Smooth muscle cell (in vitro differentiated cells): Measurements from ENCODE around the gene REN. TPM values are rescaled to one million over a fixed set of nuclear protein-coding genes. Genes with fewer than 3 reads are reported as not detected.

Experiments
- DNase-seq: peaks from one replicate; lab custom pipeline; 2025; ENCODE audit not compliant: unreplicated experiment; lab: John Stamatoyannopoulos, UW
- H2AFZ ChIP-seq: fragments of 200-600 bp; sonication (generic); 2 replicates; pipeline ENCODE4 v1.6.0; 2016; ENCODE audit warnings: antibody characterized with exemption, low read depth, mild to moderate bottlenecking
- H3F3A ChIP-seq: fragments of 200-600 bp; sonication (generic); 2 replicates; pipeline ENCODE4 v1.6.0; 2017; ENCODE audit warnings: antibody characterized with exemption, low read depth
- H3K27ac ChIP-seq: fragments of 200-600 bp; sonication (generic); 2 replicates; pipeline ENCODE4 v1.5.1; 2016; ENCODE audit warnings: low read depth, mild to moderate bottlenecking
- H3K27me3 ChIP-seq: fragments of 200-600 bp; sonication (generic); 2 replicates; pipeline ENCODE4 v1.6.1; 2016; ENCODE audit warnings: low read depth, mild to moderate bottlenecking
- H3K36me3 ChIP-seq: fragments of 200-600 bp; sonication (generic); 2 replicates; pipeline ENCODE4 v1.5.1; 2016; ENCODE audit warnings: low read depth
- H3K4me1 ChIP-seq: fragments of 200-600 bp; sonication (generic); 2 replicates; pipeline ENCODE4 v1.5.1; 2016; ENCODE audit warnings: low read depth
- H3K4me2 ChIP-seq: fragments of 200-600 bp; sonication (generic); 2 replicates; pipeline ENCODE4 v1.6.0; 2016; ENCODE audit warnings: mild to moderate bottlenecking
- H3K4me3 ChIP-seq: fragments of 200-600 bp; sonication (generic); 2 replicates; pipeline ENCODE4 v1.5.1; 2016; ENCODE audit warnings: mild to moderate bottlenecking
- H3K79me2 ChIP-seq: fragments of 200-600 bp; sonication (generic); 2 replicates; pipeline ENCODE4 v1.6.0; 2016; ENCODE audit warnings: low read depth, mild to moderate bottlenecking
- H3K9ac ChIP-seq: fragments of 200-600 bp; sonication (generic); 2 replicates; pipeline ENCODE4 v1.6.0; 2016; ENCODE audit warnings: low read depth
- H3K9me3 ChIP-seq: fragments of 200-600 bp; sonication (generic); replicated peaks from 2 replicates; pipeline ENCODE4 v1.5.1; 2016; ENCODE audit warnings: low read depth
- H4K20me1 ChIP-seq: fragments of 200-600 bp; sonication (generic); 2 replicates; pipeline ENCODE4 v1.6.0; 2016; ENCODE audit warnings: low read depth
- WGBS: methylation state at CpG from one replicate; pipeline ENCODE4 v1.1.7; 2016; ENCODE audit warnings: low lambda C conversion rate; 5-methylcytosine and 5-hydroxymethylcytosine counted together
- polyA plus RNA-seq: library from polyadenylated mRNA; unstranded; fragments of >200 nt; fragmentation: Nextera tagmentation; extraction: Ambion mirVana; gene quantifications from 2 replicates; pipeline ENCODE4 v1.2.1, GENCODE V29; 2016
- total RNA-seq: library from RNA; depleted of rRNA; stranded (reverse); fragments of >200 nt; gene quantifications from 2 replicates; pipeline ENCODE4 v1.2.3, GENCODE V29; 2014
- TF ChIP-seq, protein P1 (sequence below): fragments of 200-600 bp; sonication (generic); IDR thresholded peaks from 2 replicates; pipeline ENCODE4 v1.5.1; 2017; ENCODE audit warnings: borderline replicate concordance, mild to moderate bottlenecking, antibody characterized with exemption; ENCODE audit not compliant: insufficient read depth, poor library complexity, severe bottlenecking

REN gene
- total and polyA plus RNA-seq, 2 experiments from 2014 or later = not detected

DNA sequence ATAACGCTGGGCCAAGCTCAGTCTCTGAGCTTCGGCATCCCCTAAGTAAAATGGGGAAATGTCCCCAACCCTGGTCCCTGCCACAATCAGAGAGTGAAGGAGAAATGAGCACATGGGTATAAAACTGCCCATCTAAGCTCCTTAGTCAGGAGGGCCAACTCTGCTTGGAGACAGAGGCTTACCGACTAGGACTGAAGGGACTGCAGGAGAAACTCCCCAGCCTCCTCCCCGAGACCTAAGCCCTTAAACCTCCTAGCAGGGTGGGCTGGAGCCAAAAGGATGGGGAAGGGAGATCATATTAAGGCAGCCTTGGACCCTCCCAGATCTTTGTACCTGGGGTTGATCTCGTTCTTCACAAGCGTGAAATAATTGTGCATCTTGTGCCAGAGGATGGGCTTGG lies 19.8 kb downstream of the REN start:
- TF ChIP-seq, protein P1, sequence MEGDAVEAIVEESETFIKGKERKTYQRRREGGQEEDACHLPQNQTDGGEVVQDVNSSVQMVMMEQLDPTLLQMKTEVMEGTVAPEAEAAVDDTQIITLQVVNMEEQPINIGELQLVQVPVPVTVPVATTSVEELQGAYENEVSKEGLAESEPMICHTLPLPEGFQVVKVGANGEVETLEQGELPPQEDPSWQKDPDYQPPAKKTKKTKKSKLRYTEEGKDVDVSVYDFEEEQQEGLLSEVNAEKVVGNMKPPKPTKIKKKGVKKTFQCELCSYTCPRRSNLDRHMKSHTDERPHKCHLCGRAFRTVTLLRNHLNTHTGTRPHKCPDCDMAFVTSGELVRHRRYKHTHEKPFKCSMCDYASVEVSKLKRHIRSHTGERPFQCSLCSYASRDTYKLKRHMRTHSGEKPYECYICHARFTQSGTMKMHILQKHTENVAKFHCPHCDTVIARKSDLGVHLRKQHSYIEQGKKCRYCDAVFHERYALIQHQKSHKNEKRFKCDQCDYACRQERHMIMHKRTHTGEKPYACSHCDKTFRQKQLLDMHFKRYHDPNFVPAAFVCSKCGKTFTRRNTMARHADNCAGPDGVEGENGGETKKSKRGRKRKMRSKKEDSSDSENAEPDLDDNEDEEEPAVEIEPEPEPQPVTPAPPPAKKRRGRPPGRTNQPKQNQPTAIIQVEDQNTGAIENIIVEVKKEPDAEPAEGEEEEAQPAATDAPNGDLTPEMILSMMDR = no peak
- DNase-seq = no peak
- H3K4me1 ChIP-seq = no peaks in the 10 kb centered on the region
- no peaks in the 10 kb centered on the region for H3K36me3 ChIP-seq
- no peaks in the 10 kb centered on the region for H3K9me3 ChIP-seq
- H3K79me2 ChIP-seq = no peaks in the 10 kb centered on the region
- no peaks in the 10 kb centered on the region for H4K20me1 ChIP-seq
- WGBS = 91% methylated on average over 6 of the region's 6 CpGs
- no peaks in the 10 kb centered on the region for H3F3A ChIP-seq
- no peak overlapping the region for H2AFZ ChIP-seq
- H3K27me3 ChIP-seq = no peaks in the 10 kb centered on the region
- no peak overlapping the region for H3K4me3 ChIP-seq
- no peak overlapping the region for H3K9ac ChIP-seq
- no peak overlapping the region for H3K27ac ChIP-seq
- no peak overlapping the region for H3K4me2 ChIP-seq

DNA sequence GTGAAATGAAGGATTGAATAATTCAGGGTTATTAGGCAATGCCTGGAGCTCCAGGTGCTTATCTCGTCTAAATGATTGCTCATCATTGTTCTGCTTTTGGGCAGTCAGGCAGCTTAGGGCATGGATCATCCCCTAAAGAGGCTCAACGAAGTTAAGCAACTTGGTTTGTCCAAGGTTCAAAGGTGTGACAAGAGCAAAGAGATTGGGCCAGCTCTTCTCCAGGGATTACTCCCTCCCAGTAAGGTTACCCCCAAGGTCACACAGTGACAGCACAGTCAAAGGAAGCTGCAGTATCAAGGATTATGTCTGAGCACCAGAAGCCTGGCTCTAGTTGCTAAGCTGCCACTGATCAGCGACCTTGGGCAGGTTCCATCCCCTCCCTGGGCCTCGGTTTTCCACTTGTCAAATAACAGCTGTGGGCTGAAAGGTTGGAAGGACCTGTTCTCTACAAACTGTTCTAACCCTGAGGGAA lies 21.1 kb downstream of the REN start:
- WGBS = 85% methylated on average over 4 of the region's 4 CpGs
- H3K4me2 ChIP-seq = no peak overlapping the region
- no peak overlapping the region for H3K27ac ChIP-seq

DNA sequence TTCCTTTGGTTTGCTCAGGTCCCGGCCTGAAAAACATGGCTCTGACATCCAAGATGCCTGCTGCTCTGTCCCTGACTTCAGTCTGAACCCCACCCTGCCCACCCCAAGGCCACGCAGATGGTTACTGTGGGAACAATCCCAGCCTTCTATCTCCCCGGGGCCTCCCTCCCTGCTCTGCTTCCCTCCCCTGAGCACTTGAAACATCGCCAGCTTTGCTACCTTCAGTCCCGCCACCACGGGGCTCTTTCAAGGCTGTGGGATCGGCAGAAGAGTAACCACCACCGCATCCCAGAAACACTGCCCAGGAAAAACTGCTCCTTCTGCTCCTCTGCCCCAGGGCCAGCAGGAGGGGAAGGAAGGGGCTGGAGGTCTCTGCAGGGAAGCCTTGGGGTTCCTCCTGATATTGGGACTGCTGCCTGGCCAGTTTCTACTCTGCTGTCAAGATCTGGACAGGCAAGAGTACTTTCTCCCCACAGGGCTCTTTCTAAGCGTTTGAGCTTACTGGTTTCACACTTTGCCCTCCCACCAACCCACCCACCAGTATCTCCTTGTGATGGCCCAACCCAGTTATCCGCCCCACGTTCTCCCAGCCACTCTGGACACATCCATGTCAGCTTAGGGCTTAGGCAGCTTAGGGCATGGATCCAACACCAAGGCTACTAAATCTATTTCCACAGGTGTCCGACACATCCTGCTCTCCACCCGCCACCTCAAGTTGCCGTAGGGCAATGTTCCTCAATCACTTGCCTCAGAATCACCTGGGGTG lies 22.7 kb downstream of the REN start:
- Histone ChIP-seq H3K79me2 (no peaks in the 10 kb centered on the region), H3K27ac (no peak overlapping the region), H3K9me3 (no peaks in the 10 kb centered on the region), H3K9ac (no peak overlapping the region), H3K36me3 (no peaks in the 10 kb centered on the region), H3K4me3 (no peak overlapping the region), H4K20me1 (no peaks in the 10 kb centered on the region), H3K4me2 (no peak overlapping the region), H2AFZ (no peak overlapping the region), H3K4me1 (no peaks in the 10 kb centered on the region), H3F3A (no peaks in the 10 kb centered on the region), H3K27me3 (no peaks in the 10 kb centered on the region)
- TF ChIP-seq, protein P1 = no peak
- DNase-seq = no peak
- 93% methylated on average over 11 of the region's 14 CpGs for WGBS

More for the DNA sequence above, 21.1 kb downstream of the REN start:
- no peaks in the 10 kb centered on the region for H3K4me1 ChIP-seq
- no peaks in the 10 kb centered on the region for H3K27me3 ChIP-seq
- no peak overlapping the region for H3K4me3 ChIP-seq
- no peak overlapping the region for H3K9ac ChIP-seq
- TF ChIP-seq, protein P1 = no peak
- H2AFZ ChIP-seq = no peak overlapping the region
- H3F3A ChIP-seq = no peaks in the 10 kb centered on the region
- DNase-seq = no peak
- no peaks in the 10 kb centered on the region for H3K9me3 ChIP-seq
- H3K36me3 ChIP-seq = no peaks in the 10 kb centered on the region
- no peaks in the 10 kb centered on the region for H4K20me1 ChIP-seq
- no peaks in the 10 kb centered on the region for H3K79me2 ChIP-seq
